Lower leg skin (tissue), 3 donors: Measurements from ENCODE around the gene TGFBR2.

Source experiments
- CTCF ChIP-seq, 3 donors: fragments of 450-650 bp; IDR thresholded peaks; one replicate each; pipeline ENCODE4 v1.5.1; 2016; ENCODE audit warnings: antibody characterized with exemption in 3 of 3, mild to moderate bottlenecking in 3 of 3, moderate library complexity in 2 of 3
- POLR2A ChIP-seq, 2 donors: fragments of 450-650 bp; IDR thresholded peaks; one replicate each; pipeline ENCODE4 v1.6.1; 2016 to 2017; ENCODE audit warnings: antibody characterized with exemption in 2 of 2, mild to moderate bottlenecking in 1 of 2, moderate library complexity in 1 of 2

GRCh38 chr3:30693470-30694120, 87.2 kb downstream of the TGFBR2 start:
- peak in 1 of 3 donors; percentile 45 for TF ChIP-seq CTCF (IDR thresholded peaks at IDR 0.05)
- no peak for TF ChIP-seq POLR2A (IDR thresholded peaks at IDR 0.05)
